Activated gamma-delta T cell treated with anti-CD3 and anti-CD28 coated beads, Interleukin-2, amount 50 U/mL, for 16 hours (primary cell): ENCODE measurements around the gene COL12A1.

Experiments used
- DNase-seq: peaks from one replicate; pipeline ENCODE4 v3.0.0-alpha.2; 2020; ENCODE audit warnings: low read depth

COL12A1 gene

DNA sequence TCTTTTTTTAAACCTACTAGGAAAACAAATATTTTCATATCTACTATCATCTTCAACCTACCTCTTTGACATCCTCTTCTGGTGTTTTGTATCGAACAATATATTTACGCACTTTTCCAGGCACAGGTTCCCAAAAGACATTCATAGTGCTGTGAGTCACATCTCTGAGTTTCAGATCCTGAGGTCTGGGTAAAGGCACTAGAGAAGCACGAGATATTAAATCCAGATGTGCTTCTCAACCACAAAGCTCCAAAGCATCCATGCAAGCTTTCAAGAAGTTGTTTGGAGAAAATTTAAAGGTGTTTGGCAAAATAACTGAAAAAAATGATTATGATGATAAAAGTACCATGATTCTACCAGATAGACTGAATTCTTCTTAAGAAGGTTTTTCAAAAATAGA lies 62.7 kb downstream of the COL12A1 start:
- no peak for DNase-seq

DNA sequence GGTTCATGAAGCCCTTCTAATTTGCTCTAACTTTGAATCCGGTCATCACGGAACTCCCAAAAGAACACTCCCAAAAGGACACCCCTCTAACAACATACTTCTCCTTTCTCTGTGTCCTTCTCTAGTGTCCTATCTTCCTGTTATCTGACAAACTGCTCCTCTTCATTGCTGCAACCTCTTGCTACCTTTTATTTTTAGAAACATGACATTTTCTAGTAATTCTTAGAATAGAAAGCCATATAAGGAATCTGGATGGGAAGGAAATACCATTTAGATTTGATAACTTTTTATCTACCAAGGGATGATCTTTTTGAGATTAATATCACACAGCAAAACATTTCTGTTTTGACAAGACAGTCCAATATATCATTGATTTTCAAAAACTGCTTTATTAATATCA lies 63.1 kb downstream of the COL12A1 start:
- DNase-seq: no peak

DNA sequence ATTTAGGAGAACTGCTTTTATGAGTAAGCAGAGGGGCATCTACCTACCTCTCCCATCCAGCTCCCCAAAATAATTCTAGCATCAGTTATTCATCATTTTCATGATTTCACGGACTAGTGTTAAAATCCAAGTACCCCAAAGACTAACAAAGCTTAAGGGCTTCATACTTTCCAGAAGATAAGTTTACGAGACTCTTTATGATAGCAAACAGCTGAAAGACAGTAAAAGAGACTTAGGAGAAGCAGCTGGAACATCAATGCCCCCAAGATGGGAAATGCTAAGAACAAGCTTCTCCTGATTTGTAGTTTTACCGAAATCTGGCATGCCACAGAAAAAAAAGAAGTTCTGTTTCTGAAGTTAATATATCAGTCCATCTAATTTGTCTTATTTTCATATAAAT lies 70.0 kb downstream of the COL12A1 start:
- no peak for DNase-seq

DNA sequence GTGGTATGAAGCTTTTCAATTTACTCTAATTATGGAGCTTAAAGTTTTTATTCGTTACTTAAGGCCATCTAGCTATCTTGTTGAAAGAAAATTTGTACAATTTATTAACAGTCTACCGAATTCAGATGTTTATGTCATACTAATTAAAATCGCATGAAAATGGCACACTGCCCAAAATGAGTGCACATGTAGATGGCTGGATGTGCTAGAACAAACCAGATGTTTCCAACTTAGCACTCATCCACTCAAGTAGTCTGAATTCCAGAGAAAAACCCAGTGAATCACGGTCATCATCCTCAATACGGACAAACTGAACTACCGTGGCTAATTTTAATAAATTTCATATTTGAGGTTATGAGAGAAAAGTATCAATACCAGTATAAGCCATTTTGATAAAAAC lies 70.4 kb downstream of the COL12A1 start:
- no peak for DNase-seq

DNA sequence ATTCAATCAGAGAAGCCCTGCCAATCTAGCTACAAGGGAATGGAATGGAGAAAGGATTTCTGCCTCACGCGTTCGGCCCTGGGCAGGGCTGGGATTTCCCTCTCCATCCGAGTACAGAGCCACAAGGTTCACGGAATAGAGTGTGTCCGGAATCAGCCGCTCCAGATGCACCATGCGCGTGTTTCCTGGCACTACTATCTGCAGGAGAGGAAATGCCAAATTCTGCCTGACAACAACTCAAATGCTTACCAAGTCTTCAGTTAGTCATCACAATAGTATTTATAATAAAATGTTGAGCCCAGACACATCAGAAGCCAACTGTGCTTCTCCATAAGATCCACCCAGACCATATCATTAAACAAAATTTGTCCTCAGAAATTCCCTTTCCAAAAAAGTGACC lies 75.1 kb downstream of the COL12A1 start:
- no peak for DNase-seq

DNA sequence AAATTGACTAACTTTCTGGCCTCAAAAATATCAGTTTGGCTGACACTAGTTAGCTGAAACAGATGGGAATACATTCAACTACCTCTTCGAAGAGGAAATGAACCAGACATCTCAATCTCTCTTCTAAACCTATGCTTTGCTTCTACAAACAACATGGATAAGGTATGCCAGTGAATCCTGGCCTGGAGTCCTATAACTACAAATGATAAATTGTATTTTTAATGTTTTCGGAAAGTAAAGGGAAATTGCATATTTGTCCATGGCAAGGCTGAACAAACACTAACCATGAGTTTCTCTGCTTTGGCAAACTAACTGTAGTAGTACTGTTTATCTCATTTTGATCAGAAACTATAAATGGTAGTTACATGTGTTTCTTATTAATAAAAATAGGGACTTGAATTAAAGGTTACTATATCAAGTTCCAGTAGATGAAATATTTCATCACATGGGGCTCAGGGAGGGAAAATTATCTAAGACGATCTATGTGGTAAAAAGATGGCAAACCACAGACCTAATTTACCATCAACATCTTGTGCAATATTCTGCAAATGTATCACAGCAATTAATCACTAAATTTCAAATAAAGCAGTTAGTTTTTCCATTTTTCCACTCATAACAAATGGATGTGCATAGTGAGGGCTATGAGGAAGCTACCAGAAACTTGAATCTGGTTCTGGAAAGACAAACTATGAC lies 76.8 kb downstream of the COL12A1 start:
- DNase-seq: no peak

DNA sequence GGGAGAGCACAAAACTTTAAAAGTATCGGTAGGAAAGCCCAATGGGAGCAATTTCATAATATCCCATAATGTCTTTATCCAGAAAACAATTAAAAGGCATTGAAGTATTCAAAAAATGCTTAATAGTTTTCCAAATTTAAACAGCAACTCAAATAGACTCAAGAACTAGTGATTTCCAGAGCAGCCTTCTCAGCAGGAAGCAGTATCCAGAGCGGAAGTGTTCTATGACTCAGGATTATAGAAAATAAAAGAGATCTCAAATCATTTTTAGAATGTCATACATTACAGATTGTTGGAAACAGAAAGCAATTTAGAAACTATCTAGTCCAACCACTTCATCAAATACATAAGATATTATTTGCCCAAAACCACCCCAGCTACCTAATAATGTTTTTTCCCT lies 79.3 kb downstream of the COL12A1 start:
- DNase-seq: no peak

DNA sequence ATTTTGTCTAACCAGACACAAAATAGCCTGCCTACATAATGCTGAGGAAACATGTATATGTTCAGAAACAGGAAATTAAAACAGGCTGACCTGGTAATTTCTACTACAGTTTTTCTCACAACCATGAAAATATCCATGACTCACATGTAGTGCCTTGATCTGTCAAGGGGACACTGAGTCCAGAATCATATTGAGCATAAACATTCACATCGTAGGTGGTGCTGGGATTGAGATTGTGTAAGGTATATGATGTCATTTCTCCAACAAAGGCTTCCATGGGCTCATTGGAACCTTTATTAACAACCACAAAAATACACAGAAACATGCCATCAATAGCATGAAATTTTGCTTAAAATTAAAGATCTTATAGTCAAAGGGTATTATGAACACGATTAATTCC lies 80.9 kb downstream of the COL12A1 start:
- DNase-seq: no peak

DNA sequence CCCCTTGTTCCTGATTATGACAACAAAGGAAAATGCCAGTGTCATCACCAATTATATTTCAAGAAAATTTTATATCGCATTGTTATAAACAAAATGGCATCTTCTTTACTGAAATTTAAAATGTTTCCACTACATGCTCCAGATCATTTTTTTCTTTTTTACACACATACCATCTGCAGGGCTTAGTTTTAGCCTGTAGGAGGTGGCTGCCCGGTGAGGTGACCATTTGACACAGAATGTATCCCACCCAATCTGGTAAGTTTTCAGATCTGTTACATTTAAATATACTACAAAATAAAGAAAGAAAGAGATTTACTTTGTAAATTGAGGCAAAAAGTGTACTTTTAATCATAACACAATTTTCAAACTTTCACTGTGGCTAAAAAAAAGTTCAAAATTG lies 81.8 kb downstream of the COL12A1 start:
- DNase-seq: no peak

DNA sequence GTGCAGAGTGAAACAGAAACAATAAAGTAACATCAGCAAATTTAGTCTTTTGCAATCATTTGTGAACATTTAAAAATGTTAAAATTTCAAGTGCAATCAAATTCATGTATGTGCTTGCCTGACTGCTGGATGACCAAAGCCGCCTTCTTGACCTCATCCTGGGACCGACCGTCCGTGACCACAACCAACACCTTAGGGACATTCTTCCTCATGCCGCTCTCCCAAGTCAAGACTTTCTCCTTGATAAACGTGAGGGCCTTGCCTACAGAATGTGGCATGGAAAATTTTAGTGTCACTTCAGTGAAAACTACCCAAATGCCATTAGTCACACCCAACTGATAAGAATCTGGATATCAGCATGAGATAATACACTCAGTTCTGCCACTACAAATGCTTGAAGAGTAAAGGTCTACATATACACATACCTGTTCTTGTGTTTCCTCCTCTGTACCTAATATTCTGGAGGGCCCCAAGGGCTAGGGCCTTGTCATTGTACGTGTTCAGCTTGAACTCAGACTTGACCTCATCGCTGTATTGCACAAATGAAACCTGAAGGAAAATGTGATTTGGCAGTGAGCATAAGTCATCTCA lies 86.8 kb downstream of the COL12A1 start:
- DNase-seq: no peak

DNA sequence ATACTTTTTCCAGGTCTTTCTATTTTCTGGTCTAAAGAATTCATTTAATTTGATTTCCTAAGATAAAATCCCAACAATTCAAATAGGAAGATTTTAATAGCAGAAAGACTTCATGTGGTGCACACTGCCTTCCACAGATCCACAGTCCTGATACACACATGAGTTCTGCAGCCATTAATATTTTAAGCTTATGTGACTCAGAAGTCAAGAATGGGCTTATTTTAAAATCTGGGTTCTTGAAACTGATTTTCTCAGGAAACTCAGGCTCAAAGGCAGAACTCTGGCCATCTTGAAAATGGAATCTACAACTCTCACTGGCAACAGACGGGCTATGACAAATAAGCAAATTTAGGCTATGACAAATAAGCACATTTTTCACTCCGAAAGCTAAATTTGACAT lies 88.2 kb downstream of the COL12A1 start:
- no peak for DNase-seq

DNA sequence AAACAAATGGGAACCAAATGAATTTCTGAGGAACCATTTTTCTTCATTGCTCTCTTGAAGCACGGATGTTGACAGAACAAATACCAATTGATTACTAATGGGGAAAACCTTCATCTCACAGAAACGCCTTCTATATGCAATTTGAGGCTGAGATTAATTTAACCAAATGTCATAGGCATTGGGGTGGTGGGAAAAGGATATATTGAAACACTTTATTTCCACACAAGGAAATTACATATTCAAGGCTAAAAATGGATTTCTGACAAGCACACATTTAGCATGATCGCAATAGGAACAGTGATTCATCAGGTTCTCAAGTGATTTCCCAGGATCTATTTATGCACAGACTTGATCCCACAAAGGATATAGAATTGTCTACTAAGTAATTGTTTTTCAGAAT lies 88.9 kb downstream of the COL12A1 start:
- DNase-seq: no peak

DNA sequence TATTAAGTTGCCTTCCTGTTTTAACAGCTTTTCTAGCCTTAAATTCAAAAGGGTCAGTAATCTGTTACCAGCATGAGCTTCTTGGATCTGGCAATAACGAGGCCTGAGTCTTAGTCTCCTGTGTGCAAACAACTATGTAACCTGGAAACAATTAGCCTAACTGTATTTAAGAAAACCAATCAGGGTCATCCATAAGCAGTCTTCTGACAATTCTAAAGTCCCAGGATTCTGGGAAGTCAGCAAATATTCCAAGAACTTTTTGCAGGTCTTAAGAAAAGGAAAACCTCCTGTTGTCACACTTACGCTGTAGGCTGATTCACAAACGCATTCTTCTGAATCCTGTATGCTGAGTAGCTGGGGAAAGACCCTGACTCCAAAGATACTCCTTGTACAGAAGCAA lies 90.4 kb downstream of the COL12A1 start:
- DNase-seq: no peak

DNA sequence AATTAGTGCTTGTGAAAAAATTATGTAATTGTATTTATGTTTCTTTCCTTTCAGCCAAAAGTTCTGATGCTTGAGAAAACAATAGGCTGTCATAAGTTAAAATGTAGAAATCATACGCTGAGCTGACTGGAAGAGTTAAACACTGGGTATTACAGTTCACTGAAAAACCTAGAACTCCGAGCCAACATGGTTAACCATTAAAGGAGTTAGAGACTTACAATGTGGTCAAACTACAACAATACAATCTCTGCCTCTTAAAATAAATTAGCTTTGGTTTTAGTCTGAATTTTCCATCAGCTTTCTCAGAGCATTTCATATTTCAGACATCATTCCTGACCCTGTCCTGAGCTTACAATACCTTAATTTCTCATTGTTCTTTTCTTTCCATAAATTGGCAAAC lies 91.0 kb downstream of the COL12A1 start:
- no peak for DNase-seq

DNA sequence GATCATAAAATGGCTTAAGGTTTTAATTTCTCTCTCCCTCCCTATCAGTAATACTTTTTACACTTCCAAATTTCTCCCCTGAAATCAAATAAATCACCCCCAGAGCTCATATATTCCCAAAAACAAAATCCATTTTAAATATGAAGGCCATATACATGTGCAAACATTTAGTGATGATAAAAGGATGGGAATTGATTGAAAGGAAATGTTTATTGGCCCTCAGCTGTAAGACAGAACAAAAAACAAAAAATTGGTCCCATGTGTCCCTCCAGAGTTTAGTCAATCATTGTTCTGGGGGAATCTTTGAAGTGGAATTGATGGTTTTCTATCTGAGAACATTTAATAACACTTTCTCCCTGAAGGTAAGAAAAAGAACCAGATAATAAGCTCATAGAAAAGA lies 91.7 kb downstream of the COL12A1 start:
- no peak for DNase-seq

DNA sequence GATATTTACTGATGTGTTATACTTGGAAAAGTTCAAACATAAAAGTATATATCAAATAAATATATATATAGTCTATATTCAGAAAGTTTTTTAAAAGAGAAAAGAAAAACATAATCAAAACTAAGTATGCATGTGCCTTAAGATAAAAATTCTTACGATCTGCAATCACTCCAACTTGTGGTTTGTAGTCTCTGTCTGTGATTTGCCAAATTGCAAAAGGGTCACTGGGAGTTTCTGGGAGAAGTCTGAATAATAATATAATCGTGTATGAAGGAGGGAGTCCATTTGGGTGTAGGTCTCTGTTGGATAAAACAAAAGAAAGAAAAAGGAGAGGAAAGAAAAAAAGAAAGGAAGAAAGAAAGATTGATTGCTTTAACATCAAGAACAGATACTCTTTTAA lies 92.4 kb downstream of the COL12A1 start:
- no peak for DNase-seq

DNA sequence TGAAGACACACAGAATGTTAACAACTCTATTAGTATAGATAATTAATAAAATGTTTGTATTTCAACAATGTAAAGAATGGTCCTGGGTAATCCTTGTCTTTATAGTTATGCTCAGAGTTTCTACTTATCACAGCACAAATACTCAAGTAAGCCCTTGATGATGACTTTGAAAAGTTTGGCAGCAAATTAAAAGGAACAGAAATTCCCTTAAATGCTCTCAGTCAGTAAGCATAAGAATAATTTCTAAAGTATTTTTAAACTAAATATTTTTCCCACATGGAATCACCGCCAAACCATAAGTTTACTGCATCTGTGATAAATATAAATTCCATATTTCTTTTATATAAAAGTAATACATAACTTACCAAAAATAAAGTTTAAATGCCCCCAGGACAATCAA lies 96.1 kb downstream of the COL12A1 start:
- DNase-seq: no peak

DNA sequence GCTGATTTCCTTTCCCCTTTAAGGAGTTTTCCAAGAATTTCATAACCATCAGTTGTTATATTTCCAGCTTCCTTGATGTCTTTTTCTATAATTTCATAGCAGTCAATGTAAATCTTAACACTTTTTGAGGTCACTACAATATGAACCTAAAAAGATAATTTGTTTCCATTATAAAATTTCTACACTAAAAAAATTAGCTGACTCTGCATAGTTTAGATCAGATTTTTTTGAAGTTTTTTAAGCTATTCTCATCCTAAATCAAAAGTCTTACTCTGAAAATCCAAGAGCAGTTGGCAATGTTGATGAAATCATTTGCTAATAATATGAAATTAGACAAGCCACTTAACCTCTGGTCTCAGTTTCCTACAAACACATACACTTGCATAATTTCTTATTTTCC lies 96.8 kb downstream of the COL12A1 start:
- DNase-seq: no peak

DNA sequence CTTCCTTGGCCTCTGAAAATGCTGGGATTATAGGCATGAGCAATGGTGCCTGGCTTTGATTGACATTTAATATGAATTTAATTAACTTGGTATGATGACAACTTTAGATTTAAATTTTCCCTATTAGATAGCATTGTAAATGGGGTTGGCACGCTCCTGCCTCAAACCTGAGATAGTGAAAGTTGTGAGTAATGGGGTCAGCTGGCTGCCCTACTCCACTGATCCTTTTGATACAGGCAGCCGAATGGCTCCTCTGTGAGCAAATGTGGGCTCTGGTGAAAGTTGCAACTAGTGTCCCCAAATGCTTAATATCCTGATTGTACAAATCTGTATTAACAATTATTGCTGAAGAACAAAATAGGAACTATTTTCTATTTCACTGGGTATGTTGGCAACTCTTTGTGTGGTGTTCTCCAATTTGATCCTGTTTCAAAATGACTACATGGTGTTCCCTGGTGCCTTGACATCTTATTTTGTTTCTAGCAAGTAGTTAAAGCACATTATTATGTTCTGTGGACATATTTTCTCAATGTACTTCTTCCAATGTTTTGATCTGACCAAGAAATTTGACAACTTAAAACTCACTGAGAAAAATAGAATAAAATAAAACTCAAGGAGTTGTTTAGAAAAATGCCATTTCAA lies 97.4 kb downstream of the COL12A1 start:
- no peak for DNase-seq

DNA sequence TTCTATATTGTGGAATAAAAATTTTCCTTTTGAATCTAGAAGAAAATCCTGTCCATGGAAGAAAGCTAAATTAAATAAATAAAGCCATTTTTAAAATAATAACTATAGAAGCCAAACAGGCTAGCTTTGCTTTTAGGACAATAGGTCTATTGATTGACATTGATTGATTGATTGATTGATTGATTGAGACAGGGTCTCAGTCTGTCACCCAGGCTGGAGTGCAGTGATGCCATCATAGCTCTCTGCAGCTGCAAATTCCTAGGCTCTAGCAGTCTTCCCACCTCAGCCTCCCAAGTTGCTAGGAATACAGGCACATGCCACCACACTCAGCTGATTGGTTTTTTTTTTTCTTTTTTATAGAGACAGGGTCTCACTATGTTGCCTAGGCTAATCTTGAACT lies 97.9 kb downstream of the COL12A1 start:
- DNase-seq: no peak

DNA sequence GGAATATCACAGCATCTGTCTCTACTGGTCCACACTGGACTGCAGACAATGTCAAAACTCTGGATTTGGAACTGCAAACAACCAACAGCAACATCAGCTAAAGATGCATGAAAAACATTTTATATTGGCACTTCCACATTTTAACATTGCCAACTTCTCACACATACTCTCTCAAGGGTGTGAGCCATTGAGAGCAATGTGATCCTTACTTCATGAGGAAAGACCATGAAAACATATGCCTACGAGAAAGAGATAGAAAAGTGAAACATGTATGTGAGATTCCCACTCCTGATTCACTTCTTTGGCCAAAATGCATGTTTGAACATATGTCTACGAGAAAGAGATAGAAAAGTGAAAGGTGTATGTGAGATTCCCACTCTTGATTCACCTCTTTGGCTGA lies 99.4 kb downstream of the COL12A1 start:
- no peak for DNase-seq

DNA sequence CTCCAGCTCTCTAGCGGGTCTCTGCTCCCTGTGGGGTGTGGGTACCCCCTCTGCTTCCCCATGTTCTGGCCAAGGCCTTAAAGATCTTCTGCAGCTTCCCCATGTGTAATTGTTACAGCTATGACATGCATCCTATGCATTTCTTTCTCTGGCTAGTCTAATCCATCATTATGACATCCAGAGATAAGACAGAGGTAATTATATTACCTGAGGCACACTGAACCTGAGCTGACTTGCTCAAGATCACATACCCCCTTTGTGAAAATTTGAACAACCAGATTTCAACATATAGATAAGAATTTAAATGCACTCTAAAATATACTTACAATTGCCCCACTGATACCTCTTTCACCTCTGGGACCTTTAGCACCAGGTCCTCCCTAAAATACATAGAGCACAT lies 102.4 kb downstream of the COL12A1 start:
- no peak for DNase-seq

DNA sequence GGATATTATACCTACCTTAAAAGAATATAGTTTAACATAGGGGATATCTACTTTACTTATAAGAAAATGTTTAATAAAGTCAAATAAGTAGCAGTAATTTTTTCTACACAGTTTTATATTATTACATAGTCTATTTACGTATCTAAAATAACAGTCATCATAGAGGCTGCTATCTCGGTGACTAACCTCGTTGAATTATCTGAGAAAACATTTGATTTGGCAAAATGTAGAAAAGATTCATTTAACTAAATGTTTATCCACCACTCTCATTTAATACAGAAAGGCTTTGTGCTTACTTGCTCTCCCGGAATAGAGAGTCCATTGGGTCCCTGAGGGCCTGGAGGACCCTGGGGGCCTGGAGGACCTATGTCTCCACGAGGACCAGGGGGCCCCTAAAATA lies 103.6 kb downstream of the COL12A1 start:
- DNase-seq: no peak

DNA sequence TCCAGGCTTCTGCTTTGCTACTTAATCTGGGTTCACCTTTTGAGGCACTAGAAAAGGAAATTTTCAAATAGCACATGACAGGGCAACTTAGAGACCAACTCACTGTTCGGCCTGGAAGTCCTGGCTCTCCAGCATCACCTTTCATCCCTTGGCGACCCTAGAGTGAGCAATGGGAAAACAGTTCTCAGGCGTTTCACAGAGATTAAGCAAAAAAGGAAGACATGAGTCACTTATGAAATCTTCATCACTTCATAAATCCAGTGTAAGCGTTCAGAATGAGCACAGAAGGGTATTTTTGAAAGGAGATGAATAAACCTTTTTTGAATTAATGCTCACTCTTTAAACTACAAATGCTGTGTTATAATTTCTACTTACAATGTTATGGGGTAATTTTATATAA lies 104.0 kb downstream of the COL12A1 start:
- no peak for DNase-seq
